ENCODE data around the gene RDH5.

RDH5 gene

GRCh38 chr12:55729819-55730818 is 9.9 kb downstream of the RDH5 start:
- no peak for DNase-seq

- DNase-seq, result no peak
These were observed 12.1 kb downstream of the RDH5 start for GRCh38 chr12:55732288-55732687.

- DNase-seq, result no peak
These were observed 12.9 kb downstream of the RDH5 start for GRCh38 chr12:55733021-55733555.

GRCh38 chr12:55733858-55734257 is 13.7 kb downstream of the RDH5 start:
- no peak for DNase-seq

- DNase-seq, result no peak
These were observed 14.4 kb downstream of the RDH5 start for GRCh38 chr12:55734595-55734994.

GRCh38 chr12:55736076-55736475 is 15.9 kb downstream of the RDH5 start:
- DNase-seq, result no peak

GRCh38 chr12:55736780-55737580 is 16.8 kb downstream of the RDH5 start:
- no peak for DNase-seq

- no peak for DNase-seq
These were observed 17.5 kb downstream of the RDH5 start for GRCh38 chr12:55737581-55738122.

- peak; percentile 58 for DNase-seq
These were observed 18.2 kb downstream of the RDH5 start for GRCh38 chr12:55738123-55739024.

GRCh38 chr12:55739025-55739378 is 18.8 kb downstream of the RDH5 start:
- no peak for DNase-seq

- no peak for DNase-seq
These were observed 21.9 kb downstream of the RDH5 start for GRCh38 chr12:55741931-55742680.

- DNase-seq, result peak; percentile 65
These were observed 22.7 kb downstream of the RDH5 start, which contains the start of gene GDF11 for GRCh38 chr12:55742719-55743405. GDF11 (plus strand) TSS chr12:55743122; CDS start chr12:55743317, 195 bp downstream.

GRCh38 chr12:55743406-55744339 is 23.5 kb downstream of the RDH5 start:
- peak; percentile 29 for DNase-seq

GRCh38 chr12:55744340-55745030 is 24.3 kb downstream of the RDH5 start:
- no peak for DNase-seq

GRCh38 chr12:55745361-55746173 is 25.4 kb downstream of the RDH5 start:
- DNase-seq, result no peak

- no peak for DNase-seq
These were observed 26.1 kb downstream of the RDH5 start for GRCh38 chr12:55746174-55746912.

GRCh38 chr12:55746913-55747231 is 26.7 kb downstream of the RDH5 start:
- DNase-seq, result no peak

All from activated CD4-positive, alpha-beta T cell treated with anti-CD3 and anti-CD28 coated beads for 1 hour (primary cell).